HG02885 (cell line): ENCODE measurements around the gene C1QTNF2.

ENCODE experiments used
- ATAC-seq: cut with Tn5 transposase; IDR thresholded peaks from one replicate; pipeline ENCODE4 v1.9.1; 2021; ENCODE audit warnings: mild to moderate bottlenecking; ENCODE audit not compliant: unreplicated experiment, poor library complexity

C1QTNF2 gene

DNA sequence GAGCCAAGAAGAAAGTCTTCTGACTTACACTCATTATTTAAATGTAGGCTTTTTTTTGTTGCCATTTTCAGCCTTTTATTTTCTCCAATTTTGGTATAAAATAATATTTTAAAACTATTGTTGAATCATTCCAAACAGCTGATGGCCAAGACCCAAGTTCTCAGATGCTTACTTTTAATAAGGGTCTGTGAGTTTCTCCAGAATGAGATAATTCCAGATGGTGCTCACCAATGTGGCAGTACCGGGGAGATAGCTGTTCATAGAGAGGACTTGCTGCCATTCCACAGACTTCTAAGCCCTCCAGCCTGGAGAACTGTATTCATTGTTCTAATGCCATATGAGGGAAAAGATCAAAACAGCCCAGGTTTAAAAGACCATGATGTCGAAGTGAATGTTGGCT lies 5.3 kb upstream of the C1QTNF2 start:
- no peak for ATAC-seq

DNA sequence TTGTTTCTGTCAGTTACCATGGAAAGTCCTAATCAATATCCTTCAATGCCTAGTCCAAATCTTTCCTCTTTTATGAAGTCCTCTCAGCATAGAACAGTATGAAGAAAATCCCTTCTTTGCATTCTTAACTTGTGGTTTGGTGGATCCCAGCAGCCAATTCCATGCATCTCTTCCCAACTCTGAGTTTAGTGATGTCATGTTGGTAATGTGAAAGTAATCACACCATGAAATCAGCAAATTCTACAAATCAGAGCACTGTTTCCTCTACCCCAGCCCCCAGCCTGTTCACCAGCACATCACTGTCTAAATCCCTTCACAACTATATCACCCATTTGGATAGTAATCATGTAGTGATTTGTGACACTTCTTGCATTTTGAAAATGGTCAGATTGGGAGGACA lies 4.7 kb upstream of the C1QTNF2 start:
- no peak for ATAC-seq

GRCh38 chr5:160371294-160371693 lies 868 bp upstream of the C1QTNF2 start:
- ATAC-seq, result no peak

DNA sequence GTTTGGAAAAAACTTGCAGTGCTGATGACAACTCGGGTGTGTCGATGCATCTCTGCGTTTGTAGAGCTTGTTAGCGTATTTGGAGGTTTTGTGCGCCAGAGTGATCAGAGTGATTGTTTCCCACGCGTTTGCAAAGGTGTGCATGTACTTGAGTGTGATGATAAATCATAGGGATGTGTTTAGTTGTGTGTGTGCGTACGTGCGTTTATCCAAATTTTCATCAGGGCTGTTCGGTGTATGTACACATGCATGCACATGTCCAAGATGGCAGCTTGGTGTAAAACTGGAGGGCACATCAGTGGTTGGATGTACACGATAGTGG lies 248 bp upstream of the C1QTNF2 start:
- ATAC-seq, result no peak

DNA sequence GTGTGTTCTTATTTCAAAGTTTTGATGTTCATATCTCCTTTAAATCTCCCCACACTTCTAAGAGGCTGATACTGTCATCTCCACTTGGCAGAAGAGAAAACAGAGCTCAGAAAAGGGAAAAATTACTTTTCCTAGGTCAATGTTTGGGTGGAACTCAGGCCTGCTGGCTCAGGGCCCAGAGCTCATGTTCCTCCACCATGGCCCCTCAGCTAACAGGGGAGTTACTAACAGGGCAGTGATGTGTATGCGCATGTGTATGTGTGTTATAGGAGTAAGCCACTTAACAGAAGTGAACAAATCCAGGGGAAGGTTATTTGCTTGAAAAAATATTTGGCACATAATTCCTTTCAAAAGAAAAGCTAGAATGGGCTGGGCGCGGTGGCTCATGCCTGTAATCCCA lies 2.5 kb downstream of the C1QTNF2 start:
- ATAC-seq, result no peak

DNA sequence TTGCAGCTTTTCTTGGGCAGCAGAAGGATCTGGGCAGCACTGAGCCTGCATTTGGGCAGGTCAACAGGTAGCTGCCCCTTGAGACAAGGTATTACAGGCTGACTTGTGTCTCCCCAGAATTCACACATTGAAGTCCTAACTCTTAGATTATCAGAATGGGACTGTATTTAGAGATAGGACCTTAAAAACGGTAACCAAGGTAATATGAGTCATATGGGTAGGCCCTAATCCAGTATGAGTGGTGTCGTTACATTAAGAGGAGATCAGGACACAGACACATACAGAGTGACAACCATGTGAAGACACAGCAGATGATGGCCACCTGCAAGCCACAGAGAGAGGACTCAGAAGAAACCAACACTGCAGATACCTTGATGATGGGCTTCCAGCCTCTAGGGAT lies 3.2 kb downstream of the C1QTNF2 start:
- no peak for ATAC-seq

DNA sequence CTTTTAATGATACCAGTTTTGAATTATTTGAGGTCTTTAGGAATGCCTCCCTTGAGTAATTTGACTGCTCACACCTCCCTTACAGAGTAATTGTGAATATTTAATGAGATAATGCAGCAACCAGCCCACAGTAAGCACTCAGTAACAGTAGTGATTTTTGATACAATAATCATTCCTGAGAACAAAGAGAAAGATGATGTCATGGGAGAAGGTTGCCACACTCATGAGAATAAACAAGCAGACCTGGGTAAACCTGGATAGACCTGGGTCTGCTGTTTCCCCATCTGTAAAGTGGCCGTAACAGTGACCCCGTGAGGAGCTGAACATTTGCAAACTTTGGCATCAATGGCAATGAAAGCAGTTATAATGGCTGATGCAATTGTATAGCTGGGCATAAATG lies 4.2 kb downstream of the C1QTNF2 start:
- no peak for ATAC-seq

DNA sequence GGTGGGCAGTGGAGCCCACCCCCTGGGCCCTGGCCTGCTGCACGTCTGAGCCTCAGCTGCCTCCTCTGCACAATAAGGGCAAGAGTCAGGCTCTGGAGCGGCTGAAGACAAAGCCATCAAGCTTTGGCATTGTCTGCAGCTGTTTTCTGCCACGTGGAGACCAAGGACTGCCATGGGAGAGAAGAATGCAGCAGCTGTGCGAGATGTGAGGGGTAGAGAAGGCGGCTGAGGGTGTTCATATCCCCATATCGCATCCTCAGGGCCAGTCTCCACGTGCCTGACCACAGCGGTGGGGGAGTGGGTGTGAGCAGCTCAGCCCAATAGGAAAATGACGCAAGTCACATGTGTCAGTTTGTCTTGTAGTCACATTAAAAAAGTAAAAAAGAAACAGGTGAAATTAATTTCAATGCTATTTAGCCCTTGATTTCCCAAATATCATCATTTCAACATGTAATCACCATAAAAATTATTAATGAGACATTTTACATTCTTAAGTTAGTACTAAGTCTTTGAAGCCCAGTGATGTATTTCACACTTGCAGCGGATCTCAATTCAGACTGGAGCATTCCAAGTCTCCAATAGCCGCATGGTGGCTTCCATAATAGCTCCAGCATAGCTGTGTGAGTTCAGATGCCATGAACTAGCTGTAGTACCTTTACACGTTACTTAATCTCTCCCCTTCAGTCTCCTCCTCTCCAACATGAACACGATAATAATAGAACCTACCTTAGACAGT lies 6.6 kb downstream of the C1QTNF2 start:
- ATAC-seq, result no peak

DNA sequence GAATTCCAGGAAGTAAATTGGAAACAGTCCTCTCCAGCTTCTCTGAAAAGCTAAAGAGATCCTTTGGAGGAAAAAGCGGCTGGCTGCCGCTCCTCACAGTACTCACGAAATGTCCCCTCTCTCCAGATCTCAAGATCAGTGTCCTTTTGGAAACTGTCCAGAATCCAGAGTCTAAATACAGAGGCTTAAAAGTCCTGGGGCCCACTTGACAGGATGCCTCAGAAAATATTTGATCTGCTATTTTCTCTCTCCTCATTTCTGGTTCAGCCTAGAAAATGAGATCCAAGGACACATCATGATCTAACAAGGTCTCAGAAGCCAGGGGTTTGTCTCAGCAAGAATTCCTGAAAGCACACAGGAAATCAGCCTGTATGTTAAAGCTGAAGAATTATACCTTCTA lies 7.2 kb downstream of the C1QTNF2 start:
- no peak for ATAC-seq

DNA sequence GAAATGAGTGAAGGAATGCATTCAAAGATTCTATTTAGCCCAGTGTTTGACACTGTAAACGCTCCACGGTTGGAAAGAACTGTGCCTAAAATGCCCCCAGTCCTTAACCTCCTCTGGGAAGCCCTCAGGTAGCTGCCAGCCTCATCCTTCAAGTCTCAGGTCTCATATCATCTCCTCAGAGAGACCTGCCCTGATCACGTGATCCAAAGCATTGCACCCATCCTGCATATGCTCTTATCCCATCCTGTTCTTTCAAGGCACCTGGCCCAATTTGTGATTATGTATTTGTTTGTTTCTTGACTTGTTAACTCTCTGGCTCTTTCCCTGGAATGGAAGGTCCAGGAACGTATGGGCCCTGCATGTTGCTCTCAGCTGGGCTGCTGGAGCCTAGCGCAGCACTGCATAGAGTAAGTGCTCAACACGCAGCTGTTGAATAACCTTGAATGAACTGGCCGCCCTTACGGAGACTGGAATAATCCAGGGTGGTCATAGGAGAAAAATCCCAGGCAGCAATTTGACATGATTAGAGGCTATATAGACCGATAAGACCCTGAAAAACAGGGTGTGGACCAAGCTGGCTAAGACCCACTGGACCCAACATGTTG lies 8.7 kb downstream of the C1QTNF2 start:
- ATAC-seq, result no peak

DNA sequence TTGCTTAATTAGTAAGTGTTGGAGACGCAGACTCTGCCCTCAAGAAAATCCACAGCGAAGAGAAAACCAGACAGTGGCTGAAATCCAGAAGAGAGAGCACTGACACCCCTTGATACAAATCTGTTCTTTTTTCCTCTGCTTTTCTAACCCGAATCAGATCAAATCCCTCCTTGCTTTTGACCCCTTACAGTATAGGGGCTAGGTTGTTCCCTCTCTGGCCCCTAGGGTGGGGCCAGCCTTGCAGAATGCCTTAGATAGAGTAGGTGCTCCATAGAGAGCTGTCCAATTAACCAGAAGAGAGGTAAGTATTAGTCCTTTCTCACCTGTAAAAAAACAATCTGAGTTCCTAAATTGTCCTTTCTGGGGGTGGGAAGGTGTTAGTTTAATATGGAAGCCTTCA lies 10.1 kb downstream of the C1QTNF2 start:
- no peak for ATAC-seq

GRCh38 chr5:160359816-160360215 lies 10.6 kb downstream of the C1QTNF2 start:
- no peak for ATAC-seq

DNA sequence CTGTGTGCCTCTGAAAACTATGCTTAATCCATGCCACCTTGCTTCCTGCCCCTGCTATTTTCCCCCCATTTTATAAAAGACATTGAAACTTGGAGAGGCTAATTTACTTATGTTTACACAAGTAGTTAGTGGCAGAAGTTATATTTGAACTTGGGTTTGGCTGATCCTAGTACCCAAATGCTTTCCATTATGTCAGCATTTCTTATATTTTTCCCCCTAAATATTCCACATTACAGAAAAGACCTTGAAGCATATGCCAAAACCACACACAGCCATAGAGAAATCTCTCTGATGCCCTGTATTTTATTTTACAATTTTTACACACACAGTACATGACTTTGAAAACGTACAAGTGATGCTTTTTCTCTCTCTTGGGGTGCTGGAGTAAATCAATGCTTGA lies 11.2 kb downstream of the C1QTNF2 start:
- ATAC-seq, result no peak

GRCh38 chr5:160357861-160358411 lies 12.5 kb downstream of the C1QTNF2 start:
- ATAC-seq, result no peak

DNA sequence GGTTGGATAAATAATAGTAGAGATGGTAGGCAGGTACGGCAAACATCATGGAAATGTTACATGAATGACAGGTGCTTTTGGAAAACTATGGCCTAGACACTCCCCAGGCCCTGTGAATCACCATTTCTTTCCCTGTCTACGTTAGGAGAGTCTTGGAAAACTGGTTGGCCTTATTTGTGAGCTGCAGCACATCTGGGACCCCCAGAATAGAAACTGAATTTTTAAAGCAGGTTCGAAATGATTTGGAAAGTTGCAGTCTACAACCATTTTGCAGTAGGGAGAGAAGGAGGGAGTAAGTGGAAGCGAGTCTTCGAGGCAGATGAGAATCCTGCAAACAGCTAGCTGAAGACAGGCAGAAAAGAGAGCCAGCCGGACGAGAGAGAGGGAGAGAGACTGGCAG lies 13.0 kb downstream of the C1QTNF2 start:
- ATAC-seq, result no peak

DNA sequence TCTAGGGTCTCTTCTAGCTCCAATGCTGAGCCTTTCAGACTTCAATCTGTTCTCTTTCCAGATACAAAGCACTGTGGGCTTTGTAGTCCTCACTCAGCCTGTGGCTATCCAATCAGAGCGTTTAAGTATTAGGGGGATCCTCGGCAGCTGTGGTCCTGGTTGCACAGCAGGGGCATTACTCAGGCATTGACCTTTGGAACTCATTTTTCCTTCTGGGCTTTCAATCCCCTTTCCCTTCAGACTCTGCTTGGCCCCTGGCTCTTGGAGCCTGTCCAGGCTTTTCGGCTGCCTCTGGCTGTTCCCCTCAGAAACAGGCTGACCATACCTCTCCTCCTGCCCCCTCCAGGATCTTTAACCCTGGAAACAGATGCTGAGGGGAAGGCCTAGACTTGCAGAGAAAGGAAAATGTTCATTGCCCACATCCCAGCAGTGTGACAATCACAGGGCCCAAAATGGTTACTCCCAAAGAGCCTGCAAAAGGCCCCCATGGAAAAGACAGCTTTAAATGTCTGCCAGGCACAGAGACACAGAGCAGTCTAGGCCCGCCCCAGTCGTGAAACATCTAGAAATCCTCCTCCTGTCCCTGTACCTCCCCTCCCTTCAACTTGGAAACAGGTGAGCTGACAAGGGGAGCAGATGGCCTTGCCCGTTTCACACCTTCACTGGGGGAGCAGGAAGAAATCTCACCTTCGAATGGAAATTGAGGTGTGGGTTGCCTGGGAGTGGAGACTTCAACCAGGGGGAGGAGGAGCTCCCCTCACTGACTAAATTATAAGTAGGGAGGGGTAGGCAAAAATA lies 13.7 kb downstream of the C1QTNF2 start:
- no peak for ATAC-seq

- ATAC-seq, result no peak
Measured at GRCh38 chr5:160354666-160355065, 15.8 kb downstream of the C1QTNF2 start.

DNA sequence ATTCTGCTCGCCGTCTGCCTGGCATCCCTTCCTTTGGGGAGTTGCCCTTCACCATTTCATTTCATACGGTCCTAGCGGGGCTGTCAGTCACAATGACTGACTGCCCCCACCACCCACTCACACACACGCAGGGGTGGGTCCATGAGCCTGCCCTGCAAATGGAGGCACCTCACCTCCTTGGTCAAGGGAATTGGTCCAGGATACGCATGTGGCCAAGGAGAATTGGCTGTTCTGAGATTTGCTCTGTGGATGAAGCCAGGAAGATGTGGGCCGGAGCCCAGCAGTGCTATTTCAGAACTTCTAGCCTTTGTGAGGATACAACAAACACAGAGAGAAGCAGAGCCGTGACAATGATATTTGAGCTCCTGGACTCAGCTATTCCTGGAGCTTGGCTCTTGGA lies 17.0 kb downstream of the C1QTNF2 start:
- ATAC-seq, result no peak

DNA sequence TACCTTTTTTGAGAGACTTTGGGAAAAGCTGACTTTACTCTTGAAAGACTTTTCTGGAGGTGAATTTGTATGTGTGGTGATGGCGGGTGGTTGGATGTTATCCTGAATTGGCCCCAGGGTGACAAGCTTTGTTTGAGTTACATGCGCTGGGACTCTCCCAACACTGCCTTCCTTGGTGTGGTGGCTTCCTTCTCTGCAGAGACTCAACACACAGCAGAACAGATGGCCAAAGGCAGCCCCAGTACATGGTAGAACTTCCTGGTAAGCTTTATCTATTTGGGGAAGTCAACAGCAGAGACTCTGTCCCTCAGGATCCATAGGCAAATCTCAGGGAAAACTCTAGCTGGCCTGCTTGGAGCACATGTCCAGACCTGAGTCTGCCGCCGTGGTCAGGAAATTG lies 18.1 kb downstream of the C1QTNF2 start:
- no peak for ATAC-seq

GRCh38 chr5:160349935-160350303 lies 20.5 kb downstream of the C1QTNF2 start:
- no peak for ATAC-seq

GRCh38 chr5:160349249-160349934 lies 21.0 kb downstream of the C1QTNF2 start:
- ATAC-seq, result no peak
